Endothelial cell of umbilical vein (primary cell): Measurements from ENCODE around the gene SLC22A17. TPM values are rescaled to one million over a fixed set of nuclear protein-coding genes. Genes with fewer than 3 reads are reported as not detected.

ENCODE experiments used
- BruUV-seq: library from RNA; stranded (reverse); fragments of 400-500 nt; replicated peaks from 2 replicates; lab custom pipeline; 2021; lab: Mats Ljungman, UMichigan
- CTCF ChIA-PET: fragments of 300-600, 350-600 bp; sonication (Branson Sonifier 250); formaldehyde crosslinking; loops from one replicate; lab custom pipeline; 2021; ENCODE audit warnings: antibody characterized with exemption, inconsistent platforms; lab: Charles Lee
- POLR2A ChIA-PET: fragments of 300-600, 350-600 bp; sonication (Branson Sonifier 250); formaldehyde crosslinking; loops from one replicate; lab custom pipeline; 2021; ENCODE audit warnings: antibody characterized with exemption, inconsistent platforms; lab: Charles Lee
- DNase-seq: peaks from one replicate; pipeline ENCODE4 v3.0.0-alpha.2; 2011; ENCODE audit warnings: low read depth, low spot score
- FAIRE-seq: peaks from 2 replicates; lab custom pipeline; 2011; peaks lifted over from hg19 to GRCh38; lab: Jason Lieb, UNC
- H2AFZ ChIP-seq: 2 replicates; pipeline ENCODE4 v1.6.0; 2012; ENCODE audit warnings: low read depth, low read length, control low read depth, inconsistent platforms
- H3K27ac ChIP-seq: 2 replicates; pipeline ENCODE4 v1.5.1; 2011; ENCODE audit warnings: low read depth, mild to moderate bottlenecking, control low read depth, low read length, moderate library complexity; ENCODE audit not compliant: insufficient read depth
- H3K27me3 ChIP-seq, 2 experiments: 2 replicates each; pipeline versions ENCODE4 v1.6.0 to v1.6.1; 2011; ENCODE audit warnings: low read length in 2 of 2, mixed read lengths in 1 of 2; ENCODE audit not compliant: control insufficient read depth in 2 of 2, insufficient read depth in 2 of 2
- H3K36me3 ChIP-seq, 2 experiments: 2 replicates in 1 of 2; 3 replicates in 1 of 2; pipeline ENCODE4 v1.5.1; 2011; ENCODE audit warnings: low read length in 2 of 2, mild to moderate bottlenecking in 1 of 2, moderate library complexity in 1 of 2; ENCODE audit not compliant: control insufficient read depth in 2 of 2, insufficient read depth in 2 of 2; ENCODE audit errors: extremely low read depth in 1 of 2
- H3K4me1 ChIP-seq: 3 replicates; pipeline ENCODE4 v1.5.1; 2011; ENCODE audit warnings: mild to moderate bottlenecking, low read length; ENCODE audit not compliant: control insufficient read depth, insufficient read depth; ENCODE audit errors: extremely low read depth
- H3K4me2 ChIP-seq: 2 replicates; pipeline ENCODE4 v1.6.1; 2011; ENCODE audit warnings: low read length, control low read depth, mixed read lengths; ENCODE audit not compliant: insufficient read depth
- H3K4me3 ChIP-seq, 3 experiments: fragments of 200-600 bp in 1 of 3; sonication (generic), shearing (Covaris generic) in 1 of 3; replicated peaks in 1 of 3; 2 replicates each; pipeline ENCODE4 v1.5.1; 2011 to 2016; ENCODE audit warnings: control low read depth in 3 of 3, low read length in 3 of 3, mild to moderate bottlenecking in 2 of 3, inconsistent platforms in 1 of 3, low read depth in 1 of 3, moderate library complexity in 1 of 3; ENCODE audit not compliant: insufficient read depth in 1 of 3
- H3K79me2 ChIP-seq: 2 replicates; pipeline ENCODE4 v1.6.0; 2012; ENCODE audit warnings: low read length, inconsistent platforms; ENCODE audit not compliant: control insufficient read depth, insufficient read depth
- H3K9ac ChIP-seq: replicated peaks from 2 replicates; pipeline ENCODE3; 2011; ENCODE audit warnings: low read length, control low read depth; ENCODE audit not compliant: insufficient read depth; ENCODE audit errors: extremely low read depth
- H3K9me1 ChIP-seq: replicated peaks from 3 replicates; pipeline ENCODE4 v1.6.0; 2011; ENCODE audit warnings: mild to moderate bottlenecking, low read length; ENCODE audit not compliant: control insufficient read depth, insufficient read depth; ENCODE audit errors: extremely low read depth
- H3K9me3 ChIP-seq: replicated peaks from 2 replicates; pipeline ENCODE4 v1.5.1; 2012; ENCODE audit warnings: low read length, inconsistent platforms; ENCODE audit not compliant: control insufficient read depth, insufficient read depth
- H4K20me1 ChIP-seq: replicated peaks from 2 replicates; pipeline ENCODE3; 2011; ENCODE audit warnings: mild to moderate bottlenecking, low read length; ENCODE audit not compliant: control insufficient read depth, insufficient read depth; ENCODE audit errors: extremely low read depth
- CTCF ChIP-seq, 2 donors: IDR thresholded peaks; 1 replicate in 1 of 2; 2 replicates in 1 of 2; pipeline ENCODE4 v1.5.1; 2011; ENCODE audit warnings: low read length in 2 of 2, mild to moderate bottlenecking in 2 of 2, moderate library complexity in 2 of 2, control low read depth in 1 of 2, inconsistent platforms in 1 of 2, low read depth in 1 of 2; ENCODE audit not compliant: insufficient read depth in 1 of 2; ENCODE audit errors: extremely low read depth in 1 of 2
- EZH2 ChIP-seq: IDR thresholded peaks from 2 replicates; pipeline ENCODE4 v1.6.1; 2012; ENCODE audit warnings: borderline replicate concordance, low read depth, mild to moderate bottlenecking, moderate library complexity, low read length, inconsistent platforms; ENCODE audit not compliant: severe bottlenecking
- FOS ChIP-seq: IDR thresholded peaks from 2 replicates; pipeline ENCODE4 v1.6.1; 2011; ENCODE audit warnings: mild to moderate bottlenecking, low read length, moderate library complexity, borderline replicate concordance; ENCODE audit not compliant: insufficient read depth
- GATA2 ChIP-seq: IDR thresholded peaks from 2 replicates; pipeline ENCODE4 v1.7.0; 2011; ENCODE audit warnings: low read depth, mild to moderate bottlenecking, moderate library complexity, mixed read lengths, low read length; ENCODE audit not compliant: insufficient read length, insufficient read depth
- JUN ChIP-seq: IDR thresholded peaks from 2 replicates; pipeline ENCODE4 v1.6.1; 2011; ENCODE audit warnings: borderline replicate concordance, low read depth; ENCODE audit not compliant: insufficient read length, insufficient read depth
- MAX ChIP-seq: IDR thresholded peaks from 2 replicates; pipeline ENCODE4 v1.6.1; 2011; ENCODE audit not compliant: insufficient read depth, insufficient read length
- MYC ChIP-seq: IDR thresholded peaks from one replicate; pipeline ENCODE4 v1.6.1; 2011; ENCODE audit warnings: mild to moderate bottlenecking, low read depth, low read length
- POLR2A ChIP-seq: IDR thresholded peaks from 2 replicates; pipeline ENCODE4 v1.6.1; 2012; ENCODE audit warnings: low read depth, mild to moderate bottlenecking, control low read depth, low read length
- POLR2AphosphoS5 ChIP-seq: IDR thresholded peaks from 2 replicates; pipeline ENCODE4 v1.6.1; 2012; ENCODE audit warnings: low read depth, mild to moderate bottlenecking, control low read depth, low read length, moderate library complexity; ENCODE audit not compliant: insufficient read depth
- dilution Hi-C: fragments of 300-500 bp; cut with MboI; formaldehyde crosslinking; loops from one replicate; pipeline ENCODE4 v1.15.0; 2019; ENCODE audit warnings: low sequenced_read_pairs; ENCODE audit not compliant: extremely low pct_ligation_motif_present
- intact Hi-C: fragments of 100-400 bp; cut with micrococcal nuclease; formaldehyde crosslinking; loops from one replicate; pipeline ENCODE4 v1.10.0; 2022
- polyA plus RNA-seq, 4 experiments: library from polyadenylated mRNA; depleted of rRNA in 3 of 4; stranded (reverse) in 3 of 4; unstranded in 1 of 4; fragments of >200 nt; gene quantifications; 2 replicates each; pipeline versions ENCODE4 v1.2.1 to v1.2.3, GENCODE V29; 2011 to 2012; ENCODE audit warnings: missing spikeins in 1 of 4
- total RNA-seq: library from RNA; stranded (reverse); gene quantifications from 2 replicates; pipeline ENCODE4 v1.2.3, GENCODE V29; 2021

The SLC22A17 gene
- total and polyA plus RNA-seq, 2 donors (not counting 3 experiments of a cell fraction or from before 2014, with no cell fraction given): 2.9 to 4.6 TPM

GRCh38 chr14:23399136-23399535 is 46.4 kb upstream of the SLC22A17 start:
- CTCF ChIA-PET: no interaction called here
- Histone ChIP-seq H3K9ac (no peak overlapping the region), H4K20me1 (no peaks in the 10 kb centered on the region), H3K4me1 (no peaks in the 10 kb centered on the region), H3K27me3 (no peaks in the 10 kb centered on the region), H3K36me3 (no peaks in the 10 kb centered on the region), H3K4me3 (no peak overlapping the region), H3K27ac (no peak overlapping the region), H3K79me2 (no peaks in the 10 kb centered on the region), H3K4me2 (no peak overlapping the region), H3K9me1 (no peaks in the 10 kb centered on the region), H3K9me3 (no peaks in the 10 kb centered on the region), H2AFZ (no peak overlapping the region)
- POLR2A ChIA-PET: no interaction called here
- no peak for FAIRE-seq
- TF ChIP-seq POLR2AphosphoS5 (no peak), CTCF (IDR thresholded peaks at IDR 0.05; ENCODE audit: extremely low read depth in 1 of 2, insufficient read depth in 1 of 2, low read depth in 1 of 2, low read length in 2 of 2) (no peak), POLR2A (no peak), JUN (no peak), EZH2 (no peak), MAX (no peak), MYC (no peak), GATA2 (no peak), FOS (no peak)
- no TSS peak for BruUV-seq
- DNase-seq: no peak
- intact Hi-C loops (no loop called here), dilution Hi-C loops (no loop called here)
